ENCODE results near the gene ANK2. TPM values are rescaled to one million over a fixed set of nuclear protein-coding genes. Genes with fewer than 3 reads are reported as not detected.

Gene ANK2
- total RNA-seq, 2 experiments from 2014 or later, result 1.5 to 1.9 TPM

- no peak for DNase-seq
- Mint-ChIP-seq H3K4me1 (no peaks in the 10 kb centered on the region), H3K27ac (no peak overlapping the region), H3K27me3 (no peaks in the 10 kb centered on the region), H3K36me3 (ENCODE audit: low read depth) (no peaks in the 10 kb centered on the region), H3K9me3 (no peaks in the 10 kb centered on the region), H3K4me3 (no peak overlapping the region)
- POLR2A ChIA-PET, result no interaction called here
- CTCF ChIA-PET, result no interaction called here
Measured at GRCh38 chr4:113116414-113117357, 67.2 kb downstream of the ANK2 start.

DNA sequence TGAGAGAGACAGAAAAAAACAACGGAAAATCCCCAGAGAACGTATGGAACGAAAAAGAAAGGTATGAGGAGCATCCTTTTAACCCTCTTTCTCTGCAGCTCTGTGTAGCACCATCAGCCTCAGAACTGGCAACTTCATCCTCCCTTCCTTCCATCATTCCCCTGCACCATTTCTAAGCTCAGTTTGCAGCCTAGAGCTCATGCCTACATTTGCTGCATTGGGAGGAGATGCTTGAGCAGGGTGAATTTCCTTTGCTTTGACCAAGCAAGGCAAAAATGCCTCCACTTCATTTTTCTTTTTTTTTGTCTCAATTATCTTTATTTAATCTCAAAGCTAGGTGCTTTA lies 67.9 kb downstream of the ANK2 start:
- Mint-ChIP-seq H3K36me3 (ENCODE audit: low read depth) (no peaks in the 10 kb centered on the region), H3K27ac (no peak overlapping the region), H3K27me3 (no peaks in the 10 kb centered on the region), H3K9me3 (no peaks in the 10 kb centered on the region), H3K4me1 (no peaks in the 10 kb centered on the region), H3K4me3 (no peak overlapping the region)
- no peak for DNase-seq
- ChIA-PET CTCF (no interaction called here), POLR2A (no interaction called here)

GRCh38 chr4:113122066-113122465 lies 72.6 kb downstream of the ANK2 start:
- DNase-seq, result no peak
- no peaks in the 10 kb centered on the region for H3K4me1 Mint-ChIP-seq
- no peak overlapping the region for H3K4me3 Mint-ChIP-seq
- H3K36me3 Mint-ChIP-seq (ENCODE audit: low read depth), result no peaks in the 10 kb centered on the region
- ChIA-PET CTCF (no interaction called here), POLR2A (no interaction called here)
- no peaks in the 10 kb centered on the region for H3K9me3 Mint-ChIP-seq
- H3K27me3 Mint-ChIP-seq, result peaks cover 5% of the 10 kb centered on the region
- no peak overlapping the region for H3K27ac Mint-ChIP-seq

DNA sequence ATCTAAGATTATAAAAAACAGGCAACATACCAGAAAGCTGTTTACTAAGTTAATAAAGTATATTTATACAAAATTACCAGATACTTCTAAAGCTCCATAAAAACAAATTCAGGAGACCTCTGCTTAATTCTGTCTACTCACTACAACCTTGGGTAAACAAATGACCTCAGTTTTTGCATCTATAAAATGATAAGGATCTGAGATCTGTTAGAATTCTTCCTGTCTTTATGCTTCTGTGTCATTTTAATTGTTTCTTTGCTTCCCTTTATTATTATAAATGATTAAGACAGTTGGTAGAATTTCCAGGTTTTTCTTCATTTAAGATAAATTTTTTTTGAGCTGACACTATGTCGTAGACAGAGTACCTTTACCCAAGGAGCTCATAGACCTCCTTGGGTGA lies 76.0 kb downstream of the ANK2 start:
- no peaks in the 10 kb centered on the region for H3K4me1 Mint-ChIP-seq
- no peak for DNase-seq
- H3K27me3 Mint-ChIP-seq, result peaks cover 5% of the 10 kb centered on the region
- ChIA-PET CTCF (no interaction called here), POLR2A (no interaction called here)
- H3K36me3 Mint-ChIP-seq (ENCODE audit: low read depth), result no peaks in the 10 kb centered on the region
- no peak overlapping the region for H3K27ac Mint-ChIP-seq
- no peaks in the 10 kb centered on the region for H3K9me3 Mint-ChIP-seq
- H3K4me3 Mint-ChIP-seq, result no peak overlapping the region

GRCh38 chr4:113131136-113131535 lies 81.7 kb downstream of the ANK2 start:
- Mint-ChIP-seq H3K9me3 (no peaks in the 10 kb centered on the region), H3K4me1 (no peaks in the 10 kb centered on the region), H3K36me3 (ENCODE audit: low read depth) (no peaks in the 10 kb centered on the region), H3K4me3 (no peak overlapping the region), H3K27me3 (peaks cover 1% of the 10 kb centered on the region), H3K27ac (no peak overlapping the region)
- DNase-seq, result no peak
- POLR2A ChIA-PET, result no interaction called here
- CTCF ChIA-PET, result interaction anchor here (1.2 kb wide), 1 partner anchor 16 kb away, joined by 3 read pairs; no protein-coding TSS in a partner anchor

DNA sequence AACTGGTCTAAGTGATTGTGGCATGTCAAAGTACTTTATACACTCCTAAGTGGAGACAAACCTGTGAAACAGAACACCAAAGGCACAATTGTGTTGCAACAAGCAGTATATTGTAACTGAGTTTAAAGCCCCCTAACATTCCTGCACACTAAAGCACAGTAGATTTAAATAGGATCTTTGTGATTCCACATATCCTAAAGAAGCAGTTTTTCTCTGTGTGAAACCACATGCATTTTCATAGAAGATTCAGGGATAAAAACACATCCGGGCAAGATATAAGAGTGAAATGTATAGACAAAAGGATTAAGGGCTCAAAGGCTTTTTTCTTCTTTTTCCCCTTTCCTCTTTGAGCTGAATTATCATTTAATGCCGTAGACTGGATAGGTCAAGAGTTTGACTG lies 82.2 kb downstream of the ANK2 start:
- no peaks in the 10 kb centered on the region for H3K27me3 Mint-ChIP-seq
- ChIA-PET POLR2A (no interaction called here), CTCF (interaction anchor here (1.2 kb wide), 1 partner anchor 17 kb away, joined by 3 read pairs; no protein-coding TSS in a partner anchor)
- no peaks in the 10 kb centered on the region for H3K9me3 Mint-ChIP-seq
- no peaks in the 10 kb centered on the region for H3K36me3 Mint-ChIP-seq (ENCODE audit: low read depth)
- DNase-seq, result no peak
- H3K4me1 Mint-ChIP-seq, result no peaks in the 10 kb centered on the region
- no peak overlapping the region for H3K4me3 Mint-ChIP-seq
- H3K27ac Mint-ChIP-seq, result no peak overlapping the region

DNA sequence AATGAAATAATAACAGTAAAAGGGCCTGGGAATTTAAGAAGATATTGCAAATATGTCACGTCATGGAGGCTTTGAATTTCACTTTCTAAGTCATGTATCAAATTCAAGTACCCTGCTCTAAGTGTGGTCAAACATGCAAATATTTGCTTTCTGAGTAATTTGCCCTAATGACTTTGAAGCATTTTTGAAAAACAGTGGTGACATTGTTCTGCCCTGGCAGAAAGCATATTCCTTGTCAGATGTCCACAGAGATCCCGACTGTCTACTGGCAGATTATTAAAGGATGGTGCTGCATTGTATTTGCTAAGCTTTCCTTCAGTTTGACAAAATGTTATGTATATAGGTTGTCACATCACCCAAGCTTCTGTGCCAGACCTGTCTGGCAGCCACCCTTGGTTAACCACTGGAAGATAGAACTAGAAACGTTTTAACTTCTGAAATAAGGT lies 92.5 kb downstream of the ANK2 start:
- Mint-ChIP-seq H3K4me3 (no peak overlapping the region), H3K36me3 (ENCODE audit: low read depth) (peaks cover under 1% of the 10 kb centered on the region), H3K27ac (no peak overlapping the region), H3K27me3 (peaks cover 3% of the 10 kb centered on the region), H3K4me1 (peaks cover 7% of the 10 kb centered on the region), H3K9me3 (no peaks in the 10 kb centered on the region)
- ChIA-PET POLR2A (no interaction called here), CTCF (no interaction called here)
- no peak for DNase-seq

- H3K36me3 Mint-ChIP-seq (ENCODE audit: low read depth), result peaks cover 2% of the 10 kb centered on the region
- POLR2A ChIA-PET, result no interaction called here
- peaks cover 3% of the 10 kb centered on the region for H3K27me3 Mint-ChIP-seq
- H3K27ac Mint-ChIP-seq, result no peak overlapping the region
- no peak overlapping the region for H3K4me3 Mint-ChIP-seq
- H3K4me1 Mint-ChIP-seq, result peaks cover 8% of the 10 kb centered on the region
- DNase-seq, result no peak
- H3K9me3 Mint-ChIP-seq, result no peaks in the 10 kb centered on the region
- CTCF ChIA-PET, result no interaction called here
Measured at GRCh38 chr4:113142351-113142750, 92.9 kb downstream of the ANK2 start.

DNA sequence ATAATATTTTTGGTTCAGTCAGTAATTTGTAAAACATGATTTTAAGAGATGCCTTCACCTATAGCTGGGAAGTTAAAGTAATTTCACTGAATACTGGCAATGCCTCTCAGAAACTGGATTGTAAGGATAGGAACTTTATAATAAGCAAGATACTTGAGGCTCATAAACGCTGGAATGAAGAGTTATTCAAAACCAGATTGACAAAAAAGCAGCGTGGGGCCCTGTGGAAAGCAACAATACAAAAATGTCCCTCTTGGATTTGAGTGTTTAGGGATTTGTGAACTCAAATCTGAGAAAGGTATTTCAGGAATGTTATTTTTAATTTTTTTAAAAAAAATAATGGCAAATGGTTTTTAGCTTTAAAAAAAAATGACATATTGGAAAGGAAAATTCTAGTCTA lies 94.6 kb downstream of the ANK2 start:
- Mint-ChIP-seq H3K27ac (no peak overlapping the region), H3K27me3 (peaks cover 3% of the 10 kb centered on the region), H3K4me1 (peaks cover 8% of the 10 kb centered on the region), H3K9me3 (no peaks in the 10 kb centered on the region), H3K36me3 (ENCODE audit: low read depth) (peaks cover 2% of the 10 kb centered on the region), H3K4me3 (no peak overlapping the region)
- CTCF ChIA-PET, result no interaction called here
- DNase-seq, result no peak
- POLR2A ChIA-PET, result no interaction called here

DNA sequence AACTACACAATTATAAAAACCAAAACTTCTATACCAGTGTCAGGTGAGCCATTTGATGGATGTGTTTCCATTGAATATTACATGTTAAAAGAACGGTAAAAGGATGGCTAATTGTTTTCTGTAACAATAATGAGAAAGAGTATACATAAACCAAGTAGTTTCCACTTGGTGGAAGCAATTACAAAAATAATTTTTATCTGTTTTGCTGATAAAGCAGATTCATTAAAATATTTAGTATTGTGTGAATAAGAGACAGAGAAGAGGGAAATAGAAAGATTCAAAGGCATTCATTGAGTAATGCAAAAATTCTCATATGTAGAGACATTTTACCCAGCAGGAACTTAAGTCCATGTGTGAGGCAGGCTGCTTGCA lies 95.7 kb downstream of the ANK2 start:
- H3K4me3 Mint-ChIP-seq, result no peak overlapping the region
- DNase-seq, result no peak
- ChIA-PET POLR2A (no interaction called here), CTCF (no interaction called here)
- no peak overlapping the region for H3K27ac Mint-ChIP-seq
- H3K4me1 Mint-ChIP-seq, result peaks cover 8% of the 10 kb centered on the region
- H3K27me3 Mint-ChIP-seq, result peaks cover 3% of the 10 kb centered on the region
- H3K9me3 Mint-ChIP-seq, result no peaks in the 10 kb centered on the region
- peaks cover 2% of the 10 kb centered on the region for H3K36me3 Mint-ChIP-seq (ENCODE audit: low read depth)

DNA sequence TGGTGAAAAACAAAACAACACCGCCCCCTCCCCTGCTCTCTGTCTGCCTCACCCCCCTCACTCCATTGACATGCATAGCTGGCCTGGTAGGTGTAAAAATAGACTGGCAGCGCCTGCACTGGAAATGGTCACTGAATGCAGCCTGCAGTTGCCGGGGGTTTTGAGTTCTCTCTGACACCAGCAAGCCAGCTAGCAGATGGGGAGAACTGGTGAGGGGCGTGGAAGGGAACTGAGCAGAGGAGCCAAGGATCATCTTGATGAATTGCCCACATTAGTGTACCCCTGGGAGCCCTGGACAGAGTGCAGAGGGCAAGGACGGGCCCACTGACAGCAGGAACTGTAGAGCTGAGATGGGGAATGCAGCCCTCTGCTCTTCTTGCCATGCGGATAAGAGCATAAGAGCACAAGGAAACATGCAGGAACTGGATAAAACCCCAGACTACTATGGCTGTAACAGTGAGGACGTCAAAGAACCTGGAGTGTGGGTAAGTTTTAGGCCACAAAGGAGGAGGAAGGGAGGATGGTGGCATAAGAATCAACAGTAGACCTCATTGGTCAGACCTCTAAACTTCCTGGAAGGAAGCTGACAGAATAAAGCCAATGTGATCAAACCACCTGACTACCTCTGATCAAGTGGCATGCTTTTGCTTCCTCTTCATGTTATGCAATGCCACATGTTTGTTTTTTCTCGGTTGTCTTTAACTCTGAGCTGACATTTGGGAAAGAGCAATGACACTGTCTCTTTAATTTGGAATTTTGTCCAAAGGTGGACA lies 96.3 kb downstream of the ANK2 start:
- POLR2A ChIA-PET, result no interaction called here
- CTCF ChIA-PET, result no interaction called here
- H3K27ac Mint-ChIP-seq, result no peak overlapping the region
- H3K27me3 Mint-ChIP-seq, result peaks cover 3% of the 10 kb centered on the region
- peaks cover 8% of the 10 kb centered on the region for H3K4me1 Mint-ChIP-seq
- no peak for DNase-seq
- H3K4me3 Mint-ChIP-seq, result no peak overlapping the region
- peaks cover 2% of the 10 kb centered on the region for H3K36me3 Mint-ChIP-seq (ENCODE audit: low read depth)
- no peaks in the 10 kb centered on the region for H3K9me3 Mint-ChIP-seq

DNA sequence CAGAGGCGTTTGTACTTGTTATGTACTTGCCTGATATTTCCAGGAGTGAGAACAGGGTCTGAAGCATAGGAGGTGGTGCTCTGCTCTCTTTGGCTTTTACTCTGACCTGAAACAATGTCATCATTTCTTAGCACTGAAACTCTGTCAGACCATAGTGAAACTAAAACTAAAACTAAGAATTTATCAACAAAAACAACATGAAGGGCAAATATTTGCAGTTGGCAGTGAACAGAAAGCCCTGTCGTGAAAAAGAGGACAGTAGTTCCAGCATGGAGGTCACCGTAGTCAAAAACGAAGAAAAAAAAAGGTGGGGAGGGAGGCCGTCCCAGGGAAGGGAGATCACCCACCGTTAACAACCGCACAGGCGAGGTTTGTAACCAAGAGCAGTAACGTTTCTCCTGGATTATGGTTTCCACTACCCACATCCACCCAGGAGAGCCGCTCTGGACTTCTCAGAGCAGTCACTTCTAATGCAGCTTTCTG lies 97.5 kb downstream of the ANK2 start:
- H3K9me3 Mint-ChIP-seq, result no peaks in the 10 kb centered on the region

DNA sequence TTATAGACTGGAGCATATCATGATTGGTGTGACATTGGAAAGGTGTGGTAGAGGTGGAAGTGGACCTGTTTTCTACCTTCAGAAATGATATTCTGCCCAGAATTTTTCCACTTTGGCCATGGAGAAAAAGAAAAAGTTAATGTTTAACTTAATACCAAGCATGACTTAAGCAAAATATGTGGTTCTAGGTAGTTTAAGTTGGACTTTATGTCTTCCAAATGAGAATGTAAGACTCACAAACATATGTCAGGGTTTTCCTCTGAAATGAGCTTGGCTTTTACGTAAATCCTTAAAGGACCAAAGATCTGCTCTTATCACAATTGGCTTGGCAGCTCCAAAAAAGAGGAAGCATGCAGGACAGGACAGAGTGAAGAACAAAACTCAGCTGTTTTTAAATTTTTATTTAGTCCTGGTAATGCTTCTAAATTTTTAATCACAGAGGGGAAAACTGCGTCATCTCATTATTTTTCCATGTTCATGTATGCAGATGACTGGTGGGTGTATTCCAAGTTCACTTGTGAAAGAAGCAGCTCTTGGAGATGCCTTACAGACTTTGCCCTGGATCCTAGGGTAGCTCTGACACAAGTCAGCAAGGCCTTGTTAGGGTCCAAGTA lies 98.2 kb downstream of the ANK2 start:
- Mint-ChIP-seq H3K4me3 (no peak overlapping the region), H3K27me3 (peaks cover 3% of the 10 kb centered on the region), H3K4me1 (peaks cover 8% of the 10 kb centered on the region), H3K36me3 (ENCODE audit: low read depth) (peaks cover 2% of the 10 kb centered on the region), H3K9me3 (no peaks in the 10 kb centered on the region), H3K27ac (no peak overlapping the region)
- DNase-seq, result no peak
- ChIA-PET CTCF (no interaction called here), POLR2A (no interaction called here)

More for the DNA sequence above, 97.5 kb downstream of the ANK2 start:
- POLR2A ChIA-PET, result no interaction called here
- H3K27me3 Mint-ChIP-seq, result peaks cover 3% of the 10 kb centered on the region
- DNase-seq, result no peak
- peak overlapping the region; percentile 61 for H3K27ac Mint-ChIP-seq
- CTCF ChIA-PET, result no interaction called here
- peaks cover 8% of the 10 kb centered on the region for H3K4me1 Mint-ChIP-seq
- H3K36me3 Mint-ChIP-seq (ENCODE audit: low read depth), result peaks cover 2% of the 10 kb centered on the region
- H3K4me3 Mint-ChIP-seq, result peak overlapping the region; percentile 71
